ENCODE data around the gene ZCCHC24.

The ZCCHC24 gene

DNA sequence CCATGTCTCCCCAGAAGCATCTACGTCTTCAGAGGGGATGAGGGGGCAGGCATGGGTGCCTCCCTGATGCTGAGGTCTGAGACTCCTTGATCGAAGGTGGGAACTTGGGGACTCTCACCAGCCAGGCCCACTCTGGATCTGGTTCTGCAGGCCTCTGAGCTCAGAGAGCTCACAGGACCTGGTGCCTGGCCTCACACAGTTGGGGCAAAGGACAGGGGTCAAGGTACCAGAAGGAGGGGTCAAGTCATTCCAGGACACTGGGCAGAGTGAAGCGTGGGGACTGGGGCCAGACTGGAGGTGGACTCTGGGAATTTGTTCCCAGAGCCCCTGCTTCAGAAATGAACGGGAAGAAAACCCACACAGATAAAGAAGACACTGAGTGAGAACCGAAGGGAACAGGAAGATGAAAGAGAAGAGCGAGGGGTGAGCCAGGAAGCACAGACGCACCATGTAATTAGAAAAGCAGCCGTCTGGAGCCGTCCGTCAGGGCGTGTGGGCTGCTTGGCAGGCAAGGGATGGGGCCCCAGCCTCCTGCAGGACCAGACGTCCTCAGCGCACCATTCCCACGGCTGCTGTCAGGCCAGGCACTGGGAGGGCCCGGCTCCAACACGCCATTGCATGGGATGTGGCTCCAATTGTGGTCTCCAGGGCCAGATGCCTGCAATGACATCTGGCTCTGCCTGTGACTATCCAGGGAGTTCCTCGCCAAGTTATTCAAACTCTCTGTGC, 47.7 kb downstream of the ZCCHC24 start:
- H3K9me3 ChIP-seq (ENCODE audit: low read length) = no peaks in the 10 kb centered on the region
- no peak overlapping the region for H3K4me3 ChIP-seq (ENCODE audit: low read length)
- H3K4me1 ChIP-seq (ENCODE audit: insufficient read depth, low read length) = peaks cover 20% of the 10 kb centered on the region
- H3K36me3 ChIP-seq (ENCODE audit: insufficient read depth, low read length) = no peaks in the 10 kb centered on the region
- no peak overlapping the region for H2AFZ ChIP-seq (ENCODE audit: low read depth, low read length)
- H3K27me3 ChIP-seq (ENCODE audit: insufficient read depth, low read length) = no peaks in the 10 kb centered on the region

GRCh38 chr10:79397051-79397450, 48.4 kb downstream of the ZCCHC24 start:
- H3K4me3 ChIP-seq (ENCODE audit: low read length) = no peak overlapping the region

DNA sequence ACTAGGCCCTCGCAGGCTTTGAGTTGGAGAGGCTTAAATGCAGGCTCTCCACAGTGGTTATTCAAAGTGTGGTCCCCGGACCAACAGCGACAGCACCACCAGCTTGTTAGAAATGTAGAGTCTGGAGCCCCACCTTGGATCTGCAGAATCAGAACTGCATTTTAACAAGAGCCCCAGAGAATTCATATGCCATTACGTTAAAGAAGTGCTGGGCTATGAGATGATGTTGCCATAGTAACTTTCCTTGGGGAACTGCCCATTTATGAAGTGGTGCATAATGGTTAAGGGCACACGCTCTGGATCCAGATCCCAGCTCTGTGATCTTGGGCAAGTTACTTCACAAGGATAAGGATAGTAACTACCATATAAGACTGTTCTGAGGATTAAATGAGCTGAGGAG, 48.9 kb downstream of the ZCCHC24 start:
- peaks cover 20% of the 10 kb centered on the region for H3K4me1 ChIP-seq (ENCODE audit: insufficient read depth, low read length)
- H3K9me3 ChIP-seq (ENCODE audit: low read length) = no peaks in the 10 kb centered on the region

More at GRCh38 chr10:79397051-79397450, 48.4 kb downstream of the ZCCHC24 start:
- H3K4me1 ChIP-seq (ENCODE audit: insufficient read depth, low read length) = peaks cover 20% of the 10 kb centered on the region
- no peaks in the 10 kb centered on the region for H3K27me3 ChIP-seq (ENCODE audit: insufficient read depth, low read length)
- no peaks in the 10 kb centered on the region for H3K36me3 ChIP-seq (ENCODE audit: insufficient read depth, low read length)
- no peak overlapping the region for H2AFZ ChIP-seq (ENCODE audit: low read depth, low read length)
- no peaks in the 10 kb centered on the region for H3K9me3 ChIP-seq (ENCODE audit: low read length)

DNA sequence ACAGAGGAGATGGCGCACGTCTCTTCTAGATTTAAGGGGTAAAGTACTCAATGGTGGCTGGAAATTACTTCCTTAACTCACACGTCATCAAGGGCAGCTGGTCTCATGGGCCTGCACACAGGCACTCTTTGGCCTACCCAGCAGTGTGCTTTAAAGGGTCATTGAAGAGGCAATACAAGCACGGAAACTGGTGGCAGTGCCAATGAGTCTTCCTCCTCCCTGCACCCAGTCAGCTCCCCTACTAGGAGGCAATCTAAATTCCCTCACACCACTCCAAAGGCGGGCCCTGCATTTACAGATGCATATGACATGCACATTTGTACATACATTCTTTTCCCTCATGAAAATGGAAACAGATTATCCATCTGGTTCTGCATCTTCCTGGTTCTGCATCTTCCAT, 50.8 kb downstream of the ZCCHC24 start:
- H3K27me3 ChIP-seq (ENCODE audit: insufficient read depth, low read length) = no peaks in the 10 kb centered on the region
- no peak overlapping the region for H2AFZ ChIP-seq (ENCODE audit: low read depth, low read length)
- no peak overlapping the region for H3K4me3 ChIP-seq (ENCODE audit: low read length)
- peaks cover 18% of the 10 kb centered on the region for H3K4me1 ChIP-seq (ENCODE audit: insufficient read depth, low read length)
- H3K9me3 ChIP-seq (ENCODE audit: low read length) = no peaks in the 10 kb centered on the region
- no peaks in the 10 kb centered on the region for H3K36me3 ChIP-seq (ENCODE audit: insufficient read depth, low read length)

More for the DNA sequence above, 48.9 kb downstream of the ZCCHC24 start:
- Histone ChIP-seq H2AFZ (ENCODE audit: low read depth, low read length) (no peak overlapping the region), H3K36me3 (ENCODE audit: insufficient read depth, low read length) (no peaks in the 10 kb centered on the region), H3K4me3 (ENCODE audit: low read length) (no peak overlapping the region), H3K27me3 (ENCODE audit: insufficient read depth, low read length) (no peaks in the 10 kb centered on the region)

DNA sequence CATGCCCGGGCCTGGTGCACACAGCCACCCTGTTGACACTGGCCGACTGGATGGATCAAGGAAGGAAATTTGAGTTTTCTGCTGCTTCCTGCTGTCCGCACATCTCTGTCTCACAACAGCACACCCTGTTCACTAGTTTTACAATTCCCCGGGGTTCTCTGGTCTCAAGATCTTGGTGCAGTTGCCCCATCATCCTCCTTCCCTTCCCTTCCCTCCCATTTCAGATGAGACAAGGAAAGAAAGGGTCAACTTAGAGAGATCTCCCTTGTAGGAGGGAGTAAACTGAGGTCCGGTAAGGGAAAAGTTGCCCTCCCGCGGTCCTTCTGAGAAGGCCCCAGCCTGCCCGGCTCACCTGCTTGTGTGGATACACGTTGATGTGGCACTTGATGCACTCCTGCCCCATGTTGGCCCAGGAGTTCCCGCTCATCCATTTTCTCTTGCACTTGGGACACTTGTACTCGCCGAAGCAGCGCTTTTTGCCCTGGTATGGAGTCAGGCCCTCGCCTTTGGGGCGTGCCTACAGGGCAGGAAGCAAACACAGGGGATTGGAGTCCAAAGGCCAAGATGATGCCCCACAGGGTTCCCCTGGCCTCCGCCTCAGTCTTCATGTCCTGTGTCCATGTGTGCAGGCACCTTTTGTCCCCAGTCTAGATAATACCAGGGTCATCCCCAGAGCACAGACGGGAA, 51.4 kb downstream of the ZCCHC24 start:
- H3K4me1 ChIP-seq (ENCODE audit: insufficient read depth, low read length) = peaks cover 12% of the 10 kb centered on the region
- H3K36me3 ChIP-seq (ENCODE audit: insufficient read depth, low read length) = no peaks in the 10 kb centered on the region
- no peak overlapping the region for H2AFZ ChIP-seq (ENCODE audit: low read depth, low read length)

DNA sequence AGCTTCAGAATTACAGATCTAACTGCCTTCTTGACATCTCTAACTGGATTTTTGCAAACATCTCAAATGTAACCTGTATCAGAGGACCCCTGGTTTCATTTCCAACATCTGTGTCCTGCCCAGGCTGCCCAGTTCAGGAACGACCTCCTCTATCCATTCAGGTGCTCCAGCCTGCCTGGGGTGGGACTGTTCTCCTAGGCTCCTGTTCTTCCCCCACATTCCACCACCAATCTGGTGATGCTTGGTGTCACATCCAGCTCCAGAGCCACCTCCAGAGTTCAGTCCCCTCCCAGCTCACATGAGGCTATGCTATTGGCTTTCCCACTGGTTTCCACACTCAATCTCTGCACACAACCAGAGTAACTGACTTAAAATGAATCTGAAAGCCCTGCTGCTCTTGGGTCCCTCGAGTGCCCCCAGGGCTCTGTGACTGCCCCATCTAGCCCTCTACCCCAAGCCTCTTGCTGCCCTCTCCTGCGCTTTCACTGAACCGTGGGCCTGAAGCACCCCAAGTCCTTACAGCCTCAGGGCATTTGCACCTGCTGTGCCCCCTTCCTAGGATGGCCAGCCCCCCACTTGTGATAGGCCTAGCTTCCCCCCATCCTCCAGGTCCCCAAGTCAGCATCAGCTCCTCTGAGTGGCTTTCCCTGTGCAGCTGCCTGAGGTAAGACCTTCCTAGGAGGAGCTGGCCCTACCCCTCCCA, 52.1 kb downstream of the ZCCHC24 start:
- Histone ChIP-seq H3K36me3 (ENCODE audit: insufficient read depth, low read length) (no peaks in the 10 kb centered on the region), H3K27me3 (ENCODE audit: insufficient read depth, low read length) (no peaks in the 10 kb centered on the region), H3K4me3 (ENCODE audit: low read length) (no peak overlapping the region), H3K4me1 (ENCODE audit: insufficient read depth, low read length) (peaks cover 8% of the 10 kb centered on the region), H3K9me3 (ENCODE audit: low read length) (no peaks in the 10 kb centered on the region), H2AFZ (ENCODE audit: low read depth, low read length) (no peak overlapping the region)

More for the DNA sequence above, 51.4 kb downstream of the ZCCHC24 start:
- no peaks in the 10 kb centered on the region for H3K9me3 ChIP-seq (ENCODE audit: low read length)
- no peaks in the 10 kb centered on the region for H3K27me3 ChIP-seq (ENCODE audit: insufficient read depth, low read length)
- H3K4me3 ChIP-seq (ENCODE audit: low read length) = no peak overlapping the region

- no peaks in the 10 kb centered on the region for H3K36me3 ChIP-seq (ENCODE audit: insufficient read depth, low read length)
- no peak overlapping the region for H2AFZ ChIP-seq (ENCODE audit: low read depth, low read length)
- no peaks in the 10 kb centered on the region for H3K9me3 ChIP-seq (ENCODE audit: low read length)
- no peaks in the 10 kb centered on the region for H3K27me3 ChIP-seq (ENCODE audit: insufficient read depth, low read length)
- no peak overlapping the region for H3K4me3 ChIP-seq (ENCODE audit: low read length)
- H3K4me1 ChIP-seq (ENCODE audit: insufficient read depth, low read length) = peaks cover 4% of the 10 kb centered on the region
Measured at GRCh38 chr10:79392506-79393176, 52.8 kb downstream of the ZCCHC24 start.

- Histone ChIP-seq H3K9me3 (ENCODE audit: low read length) (no peaks in the 10 kb centered on the region), H3K4me3 (ENCODE audit: low read length) (no peak overlapping the region), H3K27me3 (ENCODE audit: insufficient read depth, low read length) (no peaks in the 10 kb centered on the region), H3K4me1 (ENCODE audit: insufficient read depth, low read length) (peaks cover 4% of the 10 kb centered on the region), H2AFZ (ENCODE audit: low read depth, low read length) (no peak overlapping the region), H3K36me3 (ENCODE audit: insufficient read depth, low read length) (no peaks in the 10 kb centered on the region)
Measured at GRCh38 chr10:79392020-79392398, 53.4 kb downstream of the ZCCHC24 start.

DNA sequence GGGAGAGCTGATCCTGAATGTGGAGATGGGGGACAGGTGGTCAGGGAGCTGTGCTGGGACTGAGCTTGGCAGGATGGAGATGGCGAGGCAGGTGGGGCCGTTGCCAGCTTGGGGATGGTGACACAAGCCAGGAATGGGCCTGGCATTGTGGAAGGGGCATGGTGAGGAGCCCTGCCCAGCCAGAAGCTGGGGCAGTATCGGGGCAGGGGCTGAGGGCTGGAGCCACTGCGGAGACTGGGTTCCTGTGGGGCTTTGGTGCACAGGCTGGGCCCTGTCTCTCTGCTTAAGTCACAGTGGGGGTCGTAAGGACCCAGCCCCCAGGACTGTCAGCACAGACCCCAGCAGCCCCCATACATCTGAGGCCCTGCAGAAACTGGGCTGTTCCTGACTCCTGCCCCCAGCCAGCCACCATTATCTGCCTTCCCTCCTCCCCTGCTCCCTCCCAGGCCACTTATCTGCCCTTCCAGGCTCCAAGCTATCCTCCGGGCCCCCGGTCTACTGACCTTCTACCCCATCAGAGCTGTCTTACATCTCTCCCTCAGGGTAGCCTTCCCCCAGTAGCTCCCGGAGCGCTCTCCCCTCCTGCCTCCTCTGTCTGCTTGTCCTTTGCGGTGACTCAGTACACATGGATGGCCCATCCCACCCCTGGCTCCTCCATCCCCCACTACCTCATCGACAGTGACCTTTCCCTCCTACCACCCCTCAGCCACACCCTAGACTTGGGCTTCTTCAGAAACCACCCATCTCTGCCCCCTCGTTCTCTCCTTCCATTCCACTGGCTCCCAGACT, 54.0 kb downstream of the ZCCHC24 start:
- Histone ChIP-seq H3K27me3 (ENCODE audit: insufficient read depth, low read length) (no peaks in the 10 kb centered on the region), H2AFZ (ENCODE audit: low read depth, low read length) (no peak overlapping the region), H3K4me1 (ENCODE audit: insufficient read depth, low read length) (peaks cover 2% of the 10 kb centered on the region), H3K4me3 (ENCODE audit: low read length) (no peak overlapping the region), H3K9me3 (ENCODE audit: low read length) (no peaks in the 10 kb centered on the region), H3K36me3 (ENCODE audit: insufficient read depth, low read length) (no peaks in the 10 kb centered on the region)

GRCh38 chr10:79390551-79391229, 54.7 kb downstream of the ZCCHC24 start:
- Histone ChIP-seq H3K4me1 (ENCODE audit: insufficient read depth, low read length) (no peaks in the 10 kb centered on the region), H3K27me3 (ENCODE audit: insufficient read depth, low read length) (no peaks in the 10 kb centered on the region), H3K4me3 (ENCODE audit: low read length) (no peak overlapping the region), H3K9me3 (ENCODE audit: low read length) (no peaks in the 10 kb centered on the region), H3K36me3 (ENCODE audit: insufficient read depth, low read length) (no peaks in the 10 kb centered on the region), H2AFZ (ENCODE audit: low read depth, low read length) (no peak overlapping the region)

DNA sequence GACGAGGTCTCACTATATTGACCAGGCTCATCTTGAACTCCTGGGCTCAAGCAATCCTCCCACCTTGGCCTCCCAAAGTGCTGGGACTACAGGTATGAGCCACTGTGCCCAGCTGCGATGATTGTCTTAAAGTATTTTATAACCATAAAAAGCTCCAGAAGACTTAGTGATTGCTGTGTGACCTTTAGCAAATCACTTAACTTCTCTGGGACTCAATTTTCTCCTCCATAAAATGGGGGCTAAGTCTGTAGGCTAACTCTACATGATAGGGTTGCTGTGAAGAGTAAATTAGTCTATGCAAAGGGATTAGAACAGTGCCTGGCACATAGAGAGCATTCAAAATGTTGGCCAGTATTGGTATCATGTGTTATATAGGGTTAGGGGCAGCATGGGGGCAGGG, 55.4 kb downstream of the ZCCHC24 start:
- no peak overlapping the region for H3K4me3 ChIP-seq (ENCODE audit: low read length)
- no peaks in the 10 kb centered on the region for H3K9me3 ChIP-seq (ENCODE audit: low read length)
- no peak overlapping the region for H2AFZ ChIP-seq (ENCODE audit: low read depth, low read length)
- no peaks in the 10 kb centered on the region for H3K4me1 ChIP-seq (ENCODE audit: insufficient read depth, low read length)
- no peaks in the 10 kb centered on the region for H3K36me3 ChIP-seq (ENCODE audit: insufficient read depth, low read length)
- no peaks in the 10 kb centered on the region for H3K27me3 ChIP-seq (ENCODE audit: insufficient read depth, low read length)

Measured in neuron (in vitro differentiated cells).